Measurements from ENCODE around the gene EIF4ENIF1.
"Not testable (repeated sequence)": the region's sequence is repeated elsewhere in the genome, so short reads cannot be mapped to it uniquely, and the experiment has no call there.

The EIF4ENIF1 gene

GRCh38 chr22:31440681-31441080 is 49.0 kb downstream of the EIF4ENIF1 start:
- DNase-seq, result no peak

- DNase-seq, result no peak
These were observed 49.8 kb downstream of the EIF4ENIF1 start for GRCh38 chr22:31439808-31440207.

DNA sequence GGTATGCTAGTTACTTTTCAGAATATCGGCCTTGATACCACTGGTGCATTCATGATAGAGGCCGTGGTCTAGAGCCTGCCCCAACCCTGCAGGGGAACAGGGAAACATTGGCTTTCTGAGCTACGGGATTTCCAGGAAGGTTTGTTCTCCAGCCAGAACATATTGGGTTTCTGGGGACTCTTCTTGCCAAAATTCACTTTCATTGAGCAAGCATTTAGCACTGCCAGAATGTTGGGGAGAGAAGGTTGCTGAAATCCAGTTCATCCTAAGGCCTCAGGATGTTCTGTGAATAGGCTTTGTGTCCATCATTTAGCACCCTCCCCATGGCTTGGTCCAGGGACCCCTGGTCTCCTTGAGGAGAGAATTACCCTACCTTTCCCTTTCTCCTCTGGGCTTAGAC is 53.5 kb downstream of the EIF4ENIF1 start:
- DNase-seq, result no peak

- DNase-seq, result no peak
These were observed 57.7 kb downstream of the EIF4ENIF1 start for GRCh38 chr22:31431950-31432349.

GRCh38 chr22:31425331-31426050 is 64.2 kb downstream of the EIF4ENIF1 start:
- DNase-seq, result no peak

DNA sequence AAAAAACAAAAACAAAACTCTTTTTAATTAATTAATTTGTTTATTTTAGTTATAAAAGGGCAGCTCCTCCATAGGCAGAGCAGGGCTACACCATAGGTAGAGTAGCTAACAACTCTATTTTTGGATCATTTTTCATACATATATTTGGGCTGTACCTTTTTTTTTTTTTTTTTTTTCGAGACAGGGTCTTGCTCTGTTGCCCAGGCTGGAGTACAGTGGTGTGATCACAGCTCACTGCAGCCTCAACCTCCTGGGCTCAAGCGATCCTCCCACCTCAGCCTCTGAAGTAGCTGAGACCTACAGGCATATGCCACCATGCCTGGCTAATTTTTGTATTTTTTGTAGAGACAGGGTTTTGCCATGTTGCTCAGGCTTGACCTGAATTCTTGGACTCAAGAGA is 87.3 kb downstream of the EIF4ENIF1 start:
- not testable (repeated sequence) for DNase-seq

DNA sequence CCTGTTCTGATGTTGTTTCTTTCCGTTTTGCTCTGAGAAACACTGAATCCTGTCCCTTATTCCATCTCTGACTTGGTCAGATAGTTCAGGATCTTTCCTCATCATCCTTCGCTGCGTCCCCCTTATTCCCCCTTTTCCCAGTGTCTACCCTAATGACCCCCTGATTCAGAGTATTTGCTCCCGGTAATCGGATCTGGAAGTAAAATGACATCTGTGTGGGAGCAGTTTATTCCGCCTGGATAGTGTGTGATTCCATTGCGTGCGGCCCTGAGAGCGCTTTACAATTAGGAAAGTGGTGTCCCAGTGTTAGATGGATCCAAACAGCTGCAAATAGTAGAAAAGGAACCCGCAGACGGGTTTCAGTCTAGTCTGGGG is 89.6 kb downstream of the EIF4ENIF1 start:
- peak; percentile 4 for DNase-seq

GRCh38 chr22:31399211-31400022 is 90.2 kb downstream of the EIF4ENIF1 start, which contains the start of gene DRG1:
Gene DRG1, plus strand, starts transcription at chr22:31399604. Its CDS starts 80 bp downstream, at chr22:31399684.
- peak; percentile 87 for DNase-seq

DNA sequence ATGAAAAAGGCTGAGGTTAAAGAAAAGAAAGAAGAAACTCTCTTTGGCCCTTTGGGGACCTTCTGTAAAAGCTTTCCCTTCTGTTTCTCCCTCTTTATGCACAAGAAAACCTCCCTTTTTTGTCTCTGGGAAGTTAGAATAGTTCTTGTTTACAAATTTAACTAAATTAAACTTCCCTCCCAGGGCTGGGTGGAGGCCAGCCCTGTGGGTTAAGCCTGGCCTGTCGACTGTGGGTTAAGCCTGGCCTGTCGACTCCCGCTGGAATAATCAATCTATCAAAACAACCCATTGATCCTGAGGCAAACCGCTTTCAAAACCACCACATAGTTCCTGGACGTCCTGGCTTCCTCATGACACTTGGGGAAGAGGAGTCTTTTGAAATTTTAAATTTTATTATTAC is 91.4 kb downstream of the EIF4ENIF1 start:
- no peak for DNase-seq

DNA sequence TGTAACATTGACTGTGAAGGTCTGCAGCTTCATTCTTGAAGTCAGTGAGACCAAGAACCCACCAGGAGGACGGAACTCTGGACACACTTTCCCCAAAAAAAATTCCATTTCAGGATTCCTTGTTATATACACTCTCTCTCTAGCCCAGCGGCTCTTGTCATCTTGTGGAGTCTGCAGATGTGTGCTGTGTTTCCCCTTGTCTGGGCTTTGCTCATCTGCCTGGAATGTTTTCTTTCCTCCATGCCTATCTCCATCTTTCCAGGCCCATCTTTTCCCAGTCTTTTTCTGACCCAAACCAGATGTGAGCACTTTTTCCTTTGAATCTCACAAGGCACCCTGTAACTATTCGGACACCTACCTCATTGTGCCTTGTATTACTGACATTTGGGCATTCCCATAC is 95.3 kb downstream of the EIF4ENIF1 start:
- DNase-seq, result no peak

GRCh38 chr22:31393893-31394292 is 95.7 kb downstream of the EIF4ENIF1 start:
- DNase-seq, result no peak
